H1 (cell line): ENCODE results near the gene DRAP1. TPM values are rescaled to one million over a fixed set of nuclear protein-coding genes. Genes with fewer than 3 reads are reported as not detected.

Experiments
- ASH2L ChIP-seq: fragments of 200-600, 300-600 bp; sonication (generic); IDR thresholded peaks from one replicate; pipeline ENCODE4 v1.7.1; 2017; ENCODE audit warnings: low read length
- CHD7 ChIP-seq: fragments of 300-600 bp; sonication (generic); IDR thresholded peaks from 2 replicates; pipeline ENCODE4 v1.7.1; 2012; ENCODE audit warnings: low read length, moderate library complexity, mild to moderate bottlenecking, inconsistent platforms; ENCODE audit not compliant: insufficient replicate concordance
- E2F6 ChIP-seq: IDR thresholded peaks from 2 replicates; pipeline ENCODE4 v1.6.1; 2012; ENCODE audit warnings: inconsistent platforms
- KDM1A ChIP-seq: fragments of 200-600, 300-600 bp; sonication (generic); IDR thresholded peaks from 2 replicates; pipeline ENCODE4 v1.7.1; 2016; ENCODE audit warnings: mild to moderate bottlenecking, low read length, borderline replicate concordance
- POLR2A ChIP-seq, 2 experiments: IDR thresholded peaks; 1 replicate in 1 of 2; 2 replicates in 1 of 2; pipeline ENCODE4 v1.6.1; 2011; ENCODE audit warnings: low read depth in 2 of 2, low read length in 2 of 2, mild to moderate bottlenecking in 2 of 2; ENCODE audit errors: control extremely low read depth in 1 of 2
- RXRA ChIP-seq: IDR thresholded peaks from 2 replicates; pipeline ENCODE4 v1.6.1; 2011; ENCODE audit warnings: low read depth, mild to moderate bottlenecking, low read length, moderate library complexity; ENCODE audit not compliant: insufficient read depth
- TAF1 ChIP-seq: IDR thresholded peaks from 2 replicates; pipeline ENCODE4 v1.6.1; 2011; ENCODE audit warnings: mild to moderate bottlenecking, low read depth, low read length
- TCF12 ChIP-seq: IDR thresholded peaks from 2 replicates; pipeline ENCODE4 v1.6.1; 2011; ENCODE audit warnings: low read depth, mild to moderate bottlenecking, low read length
- YY1 ChIP-seq: IDR thresholded peaks from 2 replicates; pipeline ENCODE4 v1.6.1; 2011; ENCODE audit warnings: low read depth, mild to moderate bottlenecking, low read length
- ZNF274 ChIP-seq: IDR thresholded peaks from 2 replicates; pipeline ENCODE4 v1.7.0; 2012; ENCODE audit warnings: low read length, borderline replicate concordance; ENCODE audit errors: extremely low read depth
- polyA plus RNA-seq, 7 experiments: library from polyadenylated mRNA; depleted of rRNA in 3 of 7; stranded (reverse) in 5 of 7; unstranded in 2 of 7; fragments of >200 nt in 5 of 7; fragments of 200-250 nt in 2 of 7; gene quantifications; 1 replicate in 5 of 7; 2 replicates in 1 of 7; 4 replicates in 1 of 7; pipeline versions ENCODE4 v1.2.1 to v1.2.3, GENCODE V29; 2011 to 2013; ENCODE audit warnings: missing spikeins in 2 of 7, mixed read lengths in 2 of 7
- total RNA-seq: library from RNA; stranded (reverse); fragmentation: NEBNext Ultra II Directional; extraction: Animal tissue kit (Norgen Biotek cat#: 25700); gene quantifications from 2 replicates; pipeline ENCODE4 v1.2.1, GENCODE V29; 2021

DRAP1 gene
- total and polyA plus RNA-seq, 2 of the 8 experiments (the other 6 are each of a cell fraction or from before 2014, with no cell fraction given): 62.5 to 98.7 TPM

- TF ChIP-seq CHD7: no peak
- TF ChIP-seq ZNF274: no peak
- TF ChIP-seq RXRA: no peak
- peak in 1 of 2 experiments; percentile 93; a peak in 2 of 3 replicates for TF ChIP-seq POLR2A (IDR thresholded peaks at IDR 0.05; ENCODE audit: control extremely low read depth in 1 of 2, low read depth in 2 of 2, low read length in 2 of 2)
- peak; percentile 29; the same call in 1 of the 2 replicates for TF ChIP-seq E2F6
- TF ChIP-seq TCF12: 0 out of 2 replicates have a peak, but pooled peaks have one; percentile 3
- TF ChIP-seq KDM1A: no peak
- TF ChIP-seq TAF1: peak; percentile 77
- TF ChIP-seq YY1: peak; percentile 85
- peak; percentile 60 for TF ChIP-seq ASH2L
These were observed 30.9 kb upstream of the DRAP1 start, which contains the start of gene FIBP (continued) for GRCh38 chr11:65888163-65888814.
